Skeletal muscle satellite cell (primary cell): ENCODE results near the gene ANKRD42.
"Not testable (repeated sequence)": the region's sequence is repeated elsewhere in the genome, so short reads cannot be mapped to it uniquely, and the experiment has no call there.

Experiments
- H3K27me3 ChIP-seq: 2 replicates; pipeline ENCODE4 v1.7.0; 2013; ENCODE audit warnings: low read length; ENCODE audit not compliant: control insufficient read depth, insufficient read depth
- H3K36me3 ChIP-seq: 2 replicates; pipeline ENCODE4 v1.7.0; 2013; ENCODE audit warnings: mild to moderate bottlenecking, control low read depth, low read length; ENCODE audit not compliant: insufficient read depth
- H3K4me1 ChIP-seq: 2 replicates; pipeline ENCODE4 v1.7.0; 2013; ENCODE audit warnings: low read length; ENCODE audit not compliant: control insufficient read depth, insufficient read depth
- H3K4me2 ChIP-seq: 2 replicates; pipeline ENCODE4 v1.7.0; 2013; ENCODE audit warnings: mild to moderate bottlenecking, low read length
- H3K4me3 ChIP-seq: 2 replicates; pipeline ENCODE4 v1.7.0; 2013; ENCODE audit warnings: low read length
- H3K9ac ChIP-seq: 2 replicates; pipeline ENCODE4 v1.7.0; 2013; ENCODE audit warnings: mild to moderate bottlenecking, low read depth, low read length, moderate library complexity
- H3K9me3 ChIP-seq: replicated peaks from 2 replicates; pipeline ENCODE4 v1.7.0; 2013; ENCODE audit warnings: mild to moderate bottlenecking, control low read depth, low read length

ANKRD42 gene

DNA sequence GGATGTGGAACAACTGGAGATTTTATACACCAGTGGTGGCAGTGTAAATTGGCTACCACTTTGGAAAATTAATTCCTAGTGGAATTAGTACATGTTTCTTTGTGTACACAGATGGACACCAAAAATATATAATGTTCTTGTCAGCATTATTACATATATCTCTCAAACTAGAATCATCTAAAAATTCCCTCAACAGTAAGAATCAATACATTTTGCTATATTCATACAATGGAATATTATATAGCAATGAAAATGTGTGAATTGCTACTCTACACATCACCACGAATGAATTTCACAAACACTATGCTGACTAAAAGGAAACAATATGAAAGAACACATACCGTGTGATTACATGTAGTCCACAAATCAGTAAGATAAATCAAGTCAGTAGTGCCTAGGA, 58.8 kb downstream of the ANKRD42 start:
- H3K36me3 ChIP-seq: peaks cover 19% of the 10 kb centered on the region
- H3K9ac ChIP-seq: no peak overlapping the region

DNA sequence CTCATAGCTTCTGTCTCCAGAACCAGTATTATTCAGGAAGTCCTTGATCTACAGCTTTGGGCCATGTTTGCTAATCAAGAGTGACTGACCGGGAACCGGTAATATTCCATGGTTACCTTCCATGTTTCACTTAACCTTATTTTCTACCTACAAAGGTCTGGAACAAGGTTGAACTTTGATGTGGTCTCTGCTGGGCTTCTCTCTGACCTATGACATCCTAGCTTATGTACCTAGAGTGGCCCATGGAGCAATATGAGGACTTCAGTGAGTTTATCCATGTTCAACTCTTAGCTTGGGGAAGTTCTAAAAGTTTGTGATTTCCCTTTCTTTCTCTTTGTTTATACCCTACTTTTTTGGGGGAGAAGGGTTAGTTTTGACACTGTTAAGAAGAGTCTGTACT, 59.4 kb downstream of the ANKRD42 start:
- peaks cover 19% of the 10 kb centered on the region for H3K36me3 ChIP-seq

More for the DNA sequence above, 58.8 kb downstream of the ANKRD42 start:
- Histone ChIP-seq H3K4me1 (peaks cover 17% of the 10 kb centered on the region), H3K4me2 (no peak overlapping the region), H3K9me3 (no peaks in the 10 kb centered on the region), H3K4me3 (no peak overlapping the region), H3K27me3 (no peaks in the 10 kb centered on the region)

DNA sequence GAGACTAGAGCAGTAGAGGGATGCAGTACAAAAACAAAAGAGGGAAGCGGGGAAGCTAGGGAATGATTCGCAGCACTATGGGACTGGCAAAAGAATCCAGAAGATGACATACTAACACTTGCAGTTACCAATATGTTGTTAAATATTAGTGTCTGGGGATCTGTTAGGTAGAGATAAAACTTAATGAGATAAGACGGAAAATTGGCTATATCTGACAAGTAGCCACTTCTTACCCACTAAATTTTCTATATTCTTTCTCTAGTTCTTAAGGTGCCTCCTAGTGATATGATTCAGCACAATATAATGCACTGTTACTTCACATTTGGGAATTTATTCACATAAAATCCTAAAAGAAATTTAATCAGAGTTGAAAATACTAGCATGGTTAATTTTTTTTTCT, 61.9 kb downstream of the ANKRD42 start:
- no peak overlapping the region for H3K4me2 ChIP-seq
- H3K4me1 ChIP-seq: peaks cover 29% of the 10 kb centered on the region
- H3K4me3 ChIP-seq: no peak overlapping the region
- no peak overlapping the region for H3K9ac ChIP-seq
- H3K36me3 ChIP-seq: peaks cover 27% of the 10 kb centered on the region
- H3K9me3 ChIP-seq: no peaks in the 10 kb centered on the region
- no peaks in the 10 kb centered on the region for H3K27me3 ChIP-seq

More for the DNA sequence above, 59.4 kb downstream of the ANKRD42 start:
- Histone ChIP-seq H3K27me3 (no peaks in the 10 kb centered on the region), H3K9me3 (no peaks in the 10 kb centered on the region), H3K4me1 (peaks cover 23% of the 10 kb centered on the region), H3K9ac (no peak overlapping the region), H3K4me3 (no peak overlapping the region), H3K4me2 (no peak overlapping the region)

GRCh38 chr11:83256602-83257340, 63.3 kb downstream of the ANKRD42 start:
- H3K36me3 ChIP-seq: peaks cover 32% of the 10 kb centered on the region

DNA sequence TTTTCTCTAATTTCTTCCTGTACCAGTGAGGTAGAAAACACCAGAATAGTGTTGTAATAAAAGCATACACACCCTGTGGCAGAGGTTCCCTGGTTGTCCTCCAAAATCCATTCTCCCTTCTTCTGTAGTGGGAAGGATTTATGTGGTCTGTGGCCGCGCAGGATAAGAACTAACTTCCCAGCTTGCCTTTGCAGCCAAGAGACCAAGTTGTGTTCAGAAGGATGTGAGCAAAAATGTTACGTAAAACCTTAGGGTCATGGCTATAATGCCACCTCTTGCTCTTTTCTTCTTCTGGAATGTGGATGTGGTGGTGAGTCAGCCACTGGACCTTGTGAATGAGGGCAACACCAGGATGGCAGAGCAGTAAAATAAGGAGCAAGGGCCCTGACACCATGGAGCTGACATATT, 64.3 kb downstream of the ANKRD42 start:
- H3K9me3 ChIP-seq: no peaks in the 10 kb centered on the region
- H3K9ac ChIP-seq: peak overlapping the region; percentile 38
- H3K4me2 ChIP-seq: peak overlapping the region; percentile 50
- H3K4me1 ChIP-seq: peaks cover 29% of the 10 kb centered on the region
- no peaks in the 10 kb centered on the region for H3K27me3 ChIP-seq
- peak overlapping the region; percentile 16 for H3K4me3 ChIP-seq
- H3K36me3 ChIP-seq: peaks cover 28% of the 10 kb centered on the region

More at GRCh38 chr11:83256602-83257340, 63.3 kb downstream of the ANKRD42 start:
- Histone ChIP-seq H3K9me3 (no peaks in the 10 kb centered on the region), H3K9ac (peak overlapping the region; percentile 38), H3K4me3 (peak overlapping the region; percentile 16), H3K4me2 (peak overlapping the region; percentile 50), H3K4me1 (peaks cover 29% of the 10 kb centered on the region), H3K27me3 (no peaks in the 10 kb centered on the region)

- H3K27me3 ChIP-seq: no peaks in the 10 kb centered on the region
- H3K9ac ChIP-seq: no peak overlapping the region
- H3K9me3 ChIP-seq: no peaks in the 10 kb centered on the region
- peaks cover 41% of the 10 kb centered on the region for H3K36me3 ChIP-seq
- H3K4me2 ChIP-seq: no peak overlapping the region
- H3K4me1 ChIP-seq: peaks cover 29% of the 10 kb centered on the region
- H3K4me3 ChIP-seq: no peak overlapping the region
Measured at GRCh38 chr11:83259559-83259958, 66.0 kb downstream of the ANKRD42 start.

DNA sequence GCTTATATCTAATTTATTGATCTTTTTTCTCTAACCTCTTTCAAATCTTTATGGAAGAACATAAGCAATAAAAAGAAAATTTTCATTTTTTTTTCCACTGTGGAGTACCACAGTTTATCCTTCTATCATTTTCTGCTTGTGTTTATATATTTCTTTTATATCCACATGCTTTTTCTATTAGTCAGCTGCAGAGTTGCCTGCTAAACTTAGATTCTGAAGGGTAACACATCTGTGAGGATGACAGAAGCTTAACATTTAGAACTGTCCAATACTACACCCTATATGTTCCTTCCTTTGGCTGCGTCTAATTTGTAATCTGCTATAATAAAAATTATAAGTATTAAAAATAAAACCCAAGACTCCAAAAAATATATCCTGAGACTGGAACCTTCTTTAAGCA, 71.8 kb downstream of the ANKRD42 start:
- no peak overlapping the region for H3K4me2 ChIP-seq
- H3K36me3 ChIP-seq: peaks cover 30% of the 10 kb centered on the region
- H3K27me3 ChIP-seq: no peaks in the 10 kb centered on the region

DNA sequence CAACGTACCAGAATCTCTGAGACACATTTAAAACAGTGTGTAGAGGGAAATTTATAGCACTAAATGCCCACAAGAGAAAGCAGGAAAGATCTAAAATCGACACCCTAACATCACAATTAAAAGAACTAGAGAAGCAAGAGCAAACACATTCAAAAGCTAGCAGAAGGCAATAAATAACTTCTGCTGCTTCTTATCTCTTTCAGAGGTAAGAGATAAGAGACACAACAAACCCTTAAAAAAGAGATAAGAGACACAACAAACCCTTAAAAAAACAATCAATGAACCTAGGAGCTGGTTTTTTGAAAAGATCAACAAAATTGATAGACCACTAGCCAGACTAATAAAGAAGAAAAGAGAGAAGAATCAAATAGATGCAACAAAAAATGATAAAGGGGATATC, 75.6 kb downstream of the ANKRD42 start:
- H3K27me3 ChIP-seq, H3K4me3 ChIP-seq, H3K9me3 ChIP-seq, H3K9ac ChIP-seq, H3K4me2 ChIP-seq: not testable (repeated sequence)
- Histone ChIP-seq H3K4me1 (peaks cover 20% of the 10 kb centered on the region), H3K36me3 (peaks cover 19% of the 10 kb centered on the region)

More for the DNA sequence above, 71.8 kb downstream of the ANKRD42 start:
- Histone ChIP-seq H3K9ac (no peak overlapping the region), H3K4me3 (no peak overlapping the region), H3K4me1 (peaks cover 10% of the 10 kb centered on the region), H3K9me3 (no peaks in the 10 kb centered on the region)

DNA sequence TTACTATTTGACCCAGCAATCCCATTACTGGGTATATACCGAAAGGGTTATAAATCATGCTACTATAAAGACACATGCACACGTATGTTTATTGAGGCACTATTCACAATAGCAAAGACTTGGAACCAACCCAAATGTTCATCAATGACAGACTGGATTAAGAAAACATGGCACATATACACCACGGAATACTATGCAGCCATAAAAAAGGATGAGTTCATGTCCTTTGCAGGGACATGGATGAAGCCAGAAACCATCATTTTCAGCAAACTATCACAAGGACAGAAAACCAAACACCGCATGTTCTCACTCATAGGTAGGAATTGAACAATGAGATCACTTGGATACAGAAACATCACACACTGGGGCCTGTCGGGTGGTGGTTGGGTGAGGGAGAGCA, 78.2 kb downstream of the ANKRD42 start:
- H3K4me3 ChIP-seq, H3K4me2 ChIP-seq, H3K9ac ChIP-seq, H3K27me3 ChIP-seq, H3K4me1 ChIP-seq, H3K9me3 ChIP-seq: not testable (repeated sequence)
- peaks cover 28% of the 10 kb centered on the region for H3K36me3 ChIP-seq

- Histone ChIP-seq H3K9ac (peak overlapping the region; percentile 38), H3K4me3 (peak overlapping the region; percentile 29), H3K27me3 (no peaks in the 10 kb centered on the region), H3K4me1 (peaks cover 10% of the 10 kb centered on the region), H3K36me3 (peaks cover 31% of the 10 kb centered on the region), H3K9me3 (no peaks in the 10 kb centered on the region), H3K4me2 (peak overlapping the region; percentile 50)
Measured at GRCh38 chr11:83272627-83273026, 79.1 kb downstream of the ANKRD42 start.

GRCh38 chr11:83275888-83276641, 82.6 kb downstream of the ANKRD42 start:
- Histone ChIP-seq H3K9ac (no peak overlapping the region), H3K4me3 (no peak overlapping the region), H3K27me3 (no peaks in the 10 kb centered on the region), H3K4me1 (peaks cover 22% of the 10 kb centered on the region), H3K9me3 (no peaks in the 10 kb centered on the region), H3K36me3 (peaks cover 33% of the 10 kb centered on the region), H3K4me2 (no peak overlapping the region)
